Anterior cingulate cortex (tissue), 58 donors: ENCODE measurements around the gene ARHGAP4.

Source experiments
- DNase-seq, 58 donors: peaks; one replicate each; lab custom pipeline; 2025; lab: John Stamatoyannopoulos, UW

The ARHGAP4 gene

GRCh38 chrX:153873282-153874084 lies 52.6 kb downstream of the ARHGAP4 start:
- peak in 3 of 58 donors; percentile 9 to 25 (median 14) for DNase-seq

GRCh38 chrX:153871946-153872878 lies 53.9 kb downstream of the ARHGAP4 start:
- DNase-seq = no peak

DNA sequence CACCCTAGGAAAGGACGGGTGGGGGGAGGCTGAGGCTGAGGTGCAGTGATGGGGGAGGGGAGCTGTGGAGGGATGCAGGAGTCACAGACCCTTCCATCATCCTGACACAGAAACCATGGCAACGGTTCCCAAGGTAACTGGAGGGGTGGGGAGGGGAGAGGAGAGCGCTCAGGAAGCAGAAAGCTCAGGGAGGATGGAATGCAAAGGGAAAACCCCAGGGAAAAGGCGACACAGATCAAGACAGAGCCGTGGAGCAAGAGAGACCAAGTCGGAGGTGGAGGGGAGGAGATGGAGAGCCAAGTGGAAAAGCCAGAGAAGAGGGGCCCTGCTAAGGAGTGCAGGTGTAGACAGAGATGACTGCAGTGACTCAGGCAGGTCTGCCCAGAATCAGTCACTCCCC lies 54.6 kb downstream of the ARHGAP4 start:
- no peak for DNase-seq

DNA sequence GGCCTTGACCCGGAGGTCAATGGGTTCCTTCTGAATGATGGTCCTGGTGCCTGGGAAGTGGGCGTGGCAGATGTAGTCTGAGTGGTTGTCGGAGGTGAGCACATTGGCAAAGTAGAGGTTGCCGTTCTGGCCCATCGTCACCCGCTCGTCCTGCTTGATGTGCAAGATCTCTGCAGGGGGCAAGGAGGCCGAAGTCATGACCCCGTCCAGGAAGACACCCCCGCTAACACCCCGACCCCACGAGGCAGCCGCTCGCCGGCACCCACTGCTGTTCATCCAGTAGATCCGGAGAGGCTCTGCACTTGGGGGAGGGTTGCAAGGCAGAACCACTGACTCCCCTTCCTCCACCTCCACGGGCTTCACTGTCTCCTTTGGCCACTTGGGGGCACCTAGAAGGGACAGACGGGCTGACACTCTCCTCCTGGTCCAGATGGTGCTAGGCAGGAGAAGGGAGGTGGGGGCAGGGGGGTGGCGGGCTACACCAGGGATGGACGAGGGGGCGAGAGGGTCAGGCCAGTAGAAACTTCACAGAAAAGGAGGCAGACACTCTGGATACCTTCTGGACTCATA lies 55.2 kb downstream of the ARHGAP4 start:
- DNase-seq = no peak

- DNase-seq = no peak
Measured at GRCh38 chrX:153870288-153870690, 55.8 kb downstream of the ARHGAP4 start.

DNA sequence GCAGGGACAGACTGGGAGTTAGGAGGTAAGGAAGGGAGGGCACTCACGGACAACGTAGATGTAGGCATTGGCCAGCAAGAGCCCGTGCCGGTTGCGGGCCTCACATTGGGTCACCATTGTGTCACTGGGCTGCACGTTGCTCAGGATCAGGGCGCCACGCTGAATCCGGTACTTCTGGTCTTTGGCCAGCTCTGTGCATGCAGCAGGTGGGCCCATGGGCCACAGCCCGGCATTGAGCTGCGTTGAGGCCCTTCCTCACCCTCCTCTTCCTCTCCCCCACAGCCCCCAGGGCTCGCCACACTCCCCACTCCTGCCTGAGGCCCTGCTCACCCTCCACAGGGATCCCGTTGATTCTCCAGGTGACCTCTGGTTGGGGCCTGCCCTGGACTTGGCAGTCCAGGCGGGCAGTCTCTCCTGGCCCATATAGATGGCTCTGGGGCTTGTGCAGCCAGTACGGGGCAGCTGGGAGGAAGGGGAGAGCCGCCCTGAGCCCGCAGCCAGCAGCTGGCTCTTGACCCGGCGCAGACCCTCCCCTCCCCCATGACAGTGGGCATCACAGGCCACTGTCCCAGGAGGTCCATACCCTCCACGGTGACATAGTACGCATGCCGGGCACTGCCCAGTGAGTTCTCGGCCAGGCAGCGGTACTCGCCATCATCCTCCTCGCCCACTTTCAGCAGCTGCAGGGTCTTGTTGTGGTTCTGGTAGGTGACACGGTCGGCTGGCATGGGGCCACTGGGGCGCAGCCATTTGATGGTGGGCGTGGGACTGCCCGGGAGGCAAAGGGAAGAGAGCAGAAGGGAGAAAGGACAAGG lies 56.4 kb downstream of the ARHGAP4 start:
- no peak for DNase-seq

GRCh38 chrX:153868576-153869472 lies 57.2 kb downstream of the ARHGAP4 start:
- DNase-seq = no peak

DNA sequence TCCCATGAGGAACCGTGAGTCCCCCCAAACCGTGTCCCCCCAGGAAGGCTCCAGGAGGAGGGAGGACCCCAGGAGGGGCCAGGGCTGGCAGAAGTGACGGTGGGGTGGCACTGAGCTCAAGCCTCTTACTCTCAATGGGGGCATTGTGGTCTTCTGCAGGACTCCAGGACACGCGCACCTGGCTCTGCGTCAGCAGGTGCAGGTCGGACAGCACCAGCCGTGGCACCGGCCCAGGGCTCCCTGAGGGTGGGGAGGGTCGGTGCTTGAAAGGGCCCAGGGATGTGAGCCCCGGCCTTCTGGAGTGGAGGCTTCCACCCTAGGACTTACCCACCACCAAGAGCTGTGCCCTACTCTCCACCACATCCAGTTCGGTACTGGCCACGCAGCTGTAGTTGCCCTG lies 58.4 kb downstream of the ARHGAP4 start:
- no peak for DNase-seq

DNA sequence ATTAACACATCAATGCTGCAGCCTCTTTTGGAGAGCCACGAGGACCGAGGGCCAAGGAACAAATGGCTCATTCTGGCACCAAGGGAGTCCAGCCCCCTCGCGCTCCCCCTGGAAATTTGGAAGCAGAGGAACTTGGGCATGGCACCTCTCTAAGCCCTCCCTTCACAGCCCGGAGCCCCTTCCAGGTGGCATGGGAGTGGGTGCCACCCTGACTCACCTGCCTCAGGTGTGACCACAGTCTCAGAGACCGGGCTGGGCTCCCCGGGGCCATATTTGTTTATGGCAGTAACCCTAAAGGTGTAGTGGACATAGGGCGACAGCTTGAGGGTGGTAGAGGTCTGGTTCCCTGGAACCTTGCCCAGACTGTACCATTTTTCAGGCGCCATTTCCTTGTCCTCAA lies 58.9 kb downstream of the ARHGAP4 start:
- no peak for DNase-seq

DNA sequence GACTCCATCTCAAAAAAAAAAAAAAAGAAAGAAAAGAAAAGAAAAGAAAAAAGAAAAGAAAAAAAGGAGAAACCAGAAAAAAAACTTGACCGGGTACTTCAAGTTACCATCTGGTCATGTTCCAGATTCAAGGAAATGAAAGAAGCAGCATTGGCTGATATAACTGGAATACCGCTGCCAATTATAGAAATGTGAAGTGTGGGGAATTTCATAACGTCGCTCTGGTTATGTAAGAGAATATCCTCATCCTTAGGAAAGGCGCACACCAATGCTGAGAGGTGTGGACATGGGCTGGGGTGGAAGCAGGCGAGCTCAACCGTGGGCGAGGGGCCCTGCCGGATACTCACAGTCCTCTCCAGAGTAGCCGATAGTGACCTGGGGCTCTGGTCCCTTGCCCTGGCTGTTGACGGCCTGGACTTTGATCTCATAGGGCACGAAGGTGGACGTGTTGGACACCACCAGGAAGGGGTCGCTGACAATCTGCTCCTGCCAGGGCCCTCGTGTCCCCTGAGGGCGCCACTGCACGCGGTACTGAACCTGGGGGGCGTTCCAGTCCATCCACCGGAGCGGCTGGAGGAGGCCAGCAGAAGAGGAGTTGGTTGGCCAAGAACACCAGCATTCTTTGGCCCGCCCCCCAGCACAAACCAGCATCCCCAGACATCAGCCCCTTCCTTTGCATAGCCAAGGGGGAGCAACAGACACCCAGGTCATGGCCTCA lies 59.6 kb downstream of the ARHGAP4 start:
- DNase-seq = peak in 1 of 58 donors; percentile 37

- DNase-seq = no peak
Measured at GRCh38 chrX:153865685-153866084, 60.4 kb downstream of the ARHGAP4 start.

GRCh38 chrX:153865321-153865580 lies 60.8 kb downstream of the ARHGAP4 start:
- DNase-seq = no peak

GRCh38 chrX:153864561-153865320 lies 61.3 kb downstream of the ARHGAP4 start:
- no peak for DNase-seq

DNA sequence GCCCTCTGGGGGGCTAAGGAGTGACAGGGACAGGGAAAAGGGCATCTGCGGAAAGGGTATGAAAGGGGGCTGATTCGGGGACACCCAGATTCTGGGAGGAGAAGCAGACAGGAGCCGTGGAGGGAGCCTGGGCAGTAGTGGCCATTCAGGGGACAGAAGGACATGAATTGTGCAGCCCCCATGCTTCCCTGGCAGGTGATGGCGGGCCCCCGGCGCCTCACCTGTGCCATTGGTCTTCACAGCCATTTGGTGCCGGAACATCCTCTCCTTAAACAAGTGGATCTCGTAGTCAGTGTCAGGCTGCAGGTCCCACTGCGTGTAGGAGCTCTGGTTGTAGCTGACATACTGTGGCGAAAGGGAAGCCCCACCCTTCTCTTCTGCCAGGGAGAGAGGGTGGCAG lies 62.0 kb downstream of the ARHGAP4 start:
- DNase-seq = no peak

DNA sequence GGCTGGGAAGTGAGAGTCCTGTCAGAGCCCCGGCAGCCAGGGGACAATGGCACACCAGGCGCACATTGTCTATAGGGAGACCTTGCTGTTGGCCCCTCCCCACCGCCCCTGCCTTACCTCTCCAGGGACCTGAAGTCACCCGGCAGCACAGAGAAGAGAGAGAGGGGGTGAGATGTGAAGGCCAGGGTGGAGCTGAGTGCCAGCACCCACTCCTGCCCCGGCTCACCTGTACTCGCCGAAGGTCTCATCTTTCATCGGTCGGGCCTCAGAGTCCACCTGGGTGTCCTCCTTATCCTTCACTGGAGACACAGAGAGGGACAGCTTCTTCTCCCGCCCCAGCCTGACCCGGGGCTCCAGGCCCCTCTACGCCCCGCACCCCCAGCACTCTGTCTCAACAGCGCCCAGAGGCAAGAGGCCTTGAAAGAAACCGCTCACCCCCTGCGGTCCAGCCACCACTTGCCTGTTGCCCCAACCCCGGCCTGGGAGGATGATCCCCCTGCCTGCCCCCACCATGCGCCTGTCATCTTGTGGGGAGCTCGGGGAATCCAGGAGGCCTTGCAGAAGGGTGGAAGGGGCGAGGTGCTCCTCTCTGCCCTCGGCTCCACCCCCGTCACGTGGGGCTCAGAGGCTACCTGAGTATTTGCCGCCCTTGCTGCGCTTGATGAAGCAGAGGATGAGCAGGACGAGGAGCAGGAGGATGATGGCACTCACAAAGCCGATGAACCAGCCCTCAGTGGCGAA lies 62.6 kb downstream of the ARHGAP4 start:
- DNase-seq = no peak

GRCh38 chrX:153862369-153863250 lies 63.5 kb downstream of the ARHGAP4 start:
- DNase-seq = no peak
